SW480 (cell line): Measurements from ENCODE around the gene BOC.

Experiments used
- DNase-seq: peaks from one replicate; pipeline ENCODE4 v3.0.0-alpha.2; 2016; ENCODE audit warnings: low spot score

The BOC gene

GRCh38 chr3:113251817-113252216 lies 40.5 kb downstream of the BOC start:
- no peak for DNase-seq

- no peak for DNase-seq
These were observed 41.2 kb downstream of the BOC start for GRCh38 chr3:113252553-113252952.

GRCh38 chr3:113253702-113254101 lies 42.3 kb downstream of the BOC start:
- DNase-seq: no peak

- no peak for DNase-seq
These were observed 43.0 kb downstream of the BOC start for GRCh38 chr3:113254171-113254947.

GRCh38 chr3:113255100-113255853 lies 43.9 kb downstream of the BOC start:
- DNase-seq: no peak

- no peak for DNase-seq
These were observed 44.7 kb downstream of the BOC start for GRCh38 chr3:113255854-113256615.

- no peak for DNase-seq
These were observed 47.0 kb downstream of the BOC start for GRCh38 chr3:113258361-113258760.

GRCh38 chr3:113259196-113259595 lies 47.8 kb downstream of the BOC start:
- no peak for DNase-seq

- no peak for DNase-seq
These were observed 49.8 kb downstream of the BOC start for GRCh38 chr3:113261063-113261625.

- no peak for DNase-seq
These were observed 50.4 kb downstream of the BOC start for GRCh38 chr3:113261626-113262303.

- DNase-seq: no peak
These were observed 50.9 kb downstream of the BOC start for GRCh38 chr3:113262304-113262665.

GRCh38 chr3:113263020-113263419 lies 51.7 kb downstream of the BOC start:
- DNase-seq: no peak

GRCh38 chr3:113263778-113264177 lies 52.4 kb downstream of the BOC start:
- DNase-seq: no peak

GRCh38 chr3:113264283-113265131 lies 53.1 kb downstream of the BOC start:
- DNase-seq: no peak

GRCh38 chr3:113265231-113265630 lies 53.9 kb downstream of the BOC start:
- no peak for DNase-seq

GRCh38 chr3:113266738-113267137 lies 55.4 kb downstream of the BOC start:
- DNase-seq: no peak

- no peak for DNase-seq
These were observed 57.0 kb downstream of the BOC start for GRCh38 chr3:113268311-113268710.

GRCh38 chr3:113268942-113269341 lies 57.6 kb downstream of the BOC start:
- DNase-seq: no peak

- no peak for DNase-seq
These were observed 58.3 kb downstream of the BOC start for GRCh38 chr3:113269661-113270060.

- no peak for DNase-seq
These were observed 58.7 kb downstream of the BOC start for GRCh38 chr3:113270068-113270467.

GRCh38 chr3:113270786-113271185 lies 59.4 kb downstream of the BOC start:
- no peak for DNase-seq
